ENCODE results near the gene C9orf85. TPM values are rescaled to one million over a fixed set of nuclear protein-coding genes. Genes with fewer than 3 reads are reported as not detected.

C9orf85 gene
- total and polyA plus RNA-seq, 2 of the 8 experiments (the other 6 are each of a cell fraction or from before 2014, with no cell fraction given): 6.3 to 14.5 TPM

- no peak for TF ChIP-seq CHD7 (IDR thresholded peaks at IDR 0.05; ENCODE audit: insufficient replicate concordance, low read length)
- TF ChIP-seq BACH1 (IDR thresholded peaks at IDR 0.05; ENCODE audit: low read length): no peak
- TF ChIP-seq BRCA1 (IDR thresholded peaks at IDR 0.05; ENCODE audit: low read depth, low read length): no peak
Measured at GRCh38 chr9:72012646-72013045, 101.2 kb downstream of the C9orf85 start (continued).
